WTC11 (cell line): Measurements from ENCODE around the gene HLCS. TPM values are rescaled to one million over a fixed set of nuclear protein-coding genes. Genes with fewer than 3 reads are reported as not detected.

Source experiments
- ATAC-seq: fragments of 200-7000 bp; cut with Tn5 transposase; 2 replicates; pipeline ENCODE4 v1.10.0; 2021; ENCODE audit warnings: mild to moderate bottlenecking, moderate library complexity
- CTCF ChIA-PET: fragments of 300-600 bp; sonication (Branson Sonifier 250); formaldehyde crosslinking; loops from one replicate; lab custom pipeline; 2021; ENCODE audit warnings: antibody characterized with exemption; lab: Charles Lee
- POLR2A ChIA-PET: fragments of 350-600 bp; sonication (Branson Sonifier 250); formaldehyde crosslinking; loops from one replicate; lab custom pipeline; 2021; ENCODE audit warnings: antibody characterized with exemption; lab: Charles Lee
- DNase-seq: peaks from one replicate; pipeline ENCODE4 v3.0.0; 2021; ENCODE audit warnings: low spot score
- H3K27ac Mint-ChIP-seq: 2 replicates; pipeline ENCODE4 v1.8.0; 2021; ENCODE audit warnings: mixed read lengths
- H3K27me3 Mint-ChIP-seq: 2 replicates; pipeline ENCODE4 v1.8.0; 2021; ENCODE audit warnings: low read depth, mild to moderate bottlenecking, moderate library complexity, mixed read lengths
- H3K36me3 Mint-ChIP-seq: 2 replicates; pipeline ENCODE4 v1.8.0; 2021; ENCODE audit warnings: mixed read lengths
- H3K4me1 Mint-ChIP-seq: 2 replicates; pipeline ENCODE4 v1.8.0; 2022; ENCODE audit warnings: mixed read lengths
- H3K4me3 Mint-ChIP-seq: 2 replicates; pipeline ENCODE4 v1.8.0; 2021; ENCODE audit warnings: mild to moderate bottlenecking, moderate library complexity, mixed read lengths
- H3K9me3 Mint-ChIP-seq: 2 replicates; pipeline ENCODE4 v1.8.0; 2021; ENCODE audit warnings: mixed read lengths
- ATF1 ChIP-seq: sonication (generic); formaldehyde crosslinking; IDR thresholded peaks from 2 replicates; pipeline ENCODE4 v1.8.1; 2023; ENCODE audit warnings: mild to moderate bottlenecking, moderate library complexity, missing genetic modification reagents
- ESRRA ChIP-seq: sonication (generic); formaldehyde crosslinking; IDR thresholded peaks from 2 replicates; pipeline ENCODE4 v1.8.1; 2022; ENCODE audit warnings: mild to moderate bottlenecking, missing genetic modification reagents, borderline replicate concordance
- GABPB1 ChIP-seq: sonication (generic); formaldehyde crosslinking; IDR thresholded peaks from 2 replicates; pipeline ENCODE4 v1.8.1; 2023; ENCODE audit warnings: mild to moderate bottlenecking, missing genetic modification reagents
- GRHL2 ChIP-seq: fragments of 250-450 bp; sonication (Bioruptor Pico); IDR thresholded peaks from 2 replicates; pipeline ENCODE4 v1.8.0; 2022; ENCODE audit warnings: mild to moderate bottlenecking, moderate library complexity; ENCODE audit not compliant: insufficient replicate concordance, severe bottlenecking
- MYBL2 ChIP-seq: sonication (generic); formaldehyde crosslinking; IDR thresholded peaks from 2 replicates; pipeline ENCODE4 v1.8.1; 2023; ENCODE audit warnings: mild to moderate bottlenecking, moderate library complexity, missing genetic modification reagents
- NR1H2 ChIP-seq: sonication (generic); formaldehyde crosslinking; IDR thresholded peaks from 2 replicates; pipeline ENCODE4 v1.9.0; 2021; ENCODE audit warnings: mild to moderate bottlenecking, moderate library complexity, missing genetic modification reagents
- OVOL2 ChIP-seq: fragments of 250-450 bp; sonication (Bioruptor Pico); IDR thresholded peaks from 2 replicates; pipeline ENCODE4 v1.9.0; 2021; ENCODE audit warnings: mild to moderate bottlenecking, borderline replicate concordance
- RELA ChIP-seq: sonication (generic); formaldehyde crosslinking; IDR thresholded peaks from 2 replicates; pipeline ENCODE4 v1.8.1; 2022; ENCODE audit warnings: missing genetic modification reagents, mild to moderate bottlenecking, borderline replicate concordance
- SMAD4 ChIP-seq: sonication (generic); formaldehyde crosslinking; IDR thresholded peaks from 2 replicates; pipeline ENCODE4 v1.8.0; 2022; ENCODE audit warnings: mild to moderate bottlenecking, missing genetic modification reagents
- TCF7 ChIP-seq: sonication (generic); formaldehyde crosslinking; IDR thresholded peaks from 2 replicates; pipeline ENCODE4 v1.8.0; 2022; ENCODE audit warnings: mild to moderate bottlenecking, low read depth, missing genetic modification reagents, moderate library complexity
- TEAD1 ChIP-seq: sonication (generic); formaldehyde crosslinking; IDR thresholded peaks from 2 replicates; pipeline ENCODE4 v1.8.0; 2022; ENCODE audit warnings: mild to moderate bottlenecking, missing genetic modification reagents
- ZBTB21 ChIP-seq: sonication (generic); formaldehyde crosslinking; IDR thresholded peaks from 2 replicates; pipeline ENCODE4 v1.8.1; 2023; ENCODE audit warnings: mild to moderate bottlenecking, missing genetic modification reagents, borderline replicate concordance
- total RNA-seq: library from RNA; stranded (reverse); gene quantifications from 3 replicates; pipeline ENCODE4 v1.2.3, GENCODE V29; 2021
- TF ChIP-seq, protein P1 (sequence below): sonication (generic); formaldehyde crosslinking; IDR thresholded peaks from 2 replicates; pipeline ENCODE4 v1.8.0; 2022; ENCODE audit warnings: mild to moderate bottlenecking, missing genetic modification reagents
- TF ChIP-seq, protein P2 (sequence below): fragments of 250-450 bp; sonication (Bioruptor Pico); IDR thresholded peaks from 2 replicates; pipeline ENCODE4 v2.1.2; 2022; ENCODE audit warnings: mild to moderate bottlenecking, moderate library complexity
- TF ChIP-seq, protein P3 (sequence below): sonication (generic); formaldehyde crosslinking; IDR thresholded peaks from 2 replicates; pipeline ENCODE4 v1.8.1; 2023; ENCODE audit warnings: mild to moderate bottlenecking, missing genetic modification reagents, borderline replicate concordance
- TF ChIP-seq, protein P4 (sequence below): fragments of 250-450 bp; sonication (Bioruptor Pico); IDR thresholded peaks from 2 replicates; pipeline ENCODE4 v1.9.0; 2021; ENCODE audit warnings: moderate library complexity, mild to moderate bottlenecking, inconsistent platforms, borderline replicate concordance
- TF ChIP-seq, protein P5 (sequence below): sonication (generic); formaldehyde crosslinking; IDR thresholded peaks from 2 replicates; pipeline ENCODE4 v1.8.1; 2022; ENCODE audit warnings: low read depth, missing genetic modification reagents, borderline replicate concordance
- TF ChIP-seq, protein P6 (sequence below): fragments of 250-450 bp; sonication (Bioruptor Pico); IDR thresholded peaks from 2 replicates; pipeline ENCODE4 v1.9.0; 2021; ENCODE audit warnings: mild to moderate bottlenecking
- TF ChIP-seq, protein P7 (sequence below): sonication (generic); formaldehyde crosslinking; IDR thresholded peaks from 2 replicates; pipeline ENCODE4 v1.8.0; 2022; ENCODE audit warnings: mild to moderate bottlenecking, missing genetic modification reagents

HLCS gene
- total RNA-seq, 1 experiment from 2014 or later, result 9.3 TPM

DNA sequence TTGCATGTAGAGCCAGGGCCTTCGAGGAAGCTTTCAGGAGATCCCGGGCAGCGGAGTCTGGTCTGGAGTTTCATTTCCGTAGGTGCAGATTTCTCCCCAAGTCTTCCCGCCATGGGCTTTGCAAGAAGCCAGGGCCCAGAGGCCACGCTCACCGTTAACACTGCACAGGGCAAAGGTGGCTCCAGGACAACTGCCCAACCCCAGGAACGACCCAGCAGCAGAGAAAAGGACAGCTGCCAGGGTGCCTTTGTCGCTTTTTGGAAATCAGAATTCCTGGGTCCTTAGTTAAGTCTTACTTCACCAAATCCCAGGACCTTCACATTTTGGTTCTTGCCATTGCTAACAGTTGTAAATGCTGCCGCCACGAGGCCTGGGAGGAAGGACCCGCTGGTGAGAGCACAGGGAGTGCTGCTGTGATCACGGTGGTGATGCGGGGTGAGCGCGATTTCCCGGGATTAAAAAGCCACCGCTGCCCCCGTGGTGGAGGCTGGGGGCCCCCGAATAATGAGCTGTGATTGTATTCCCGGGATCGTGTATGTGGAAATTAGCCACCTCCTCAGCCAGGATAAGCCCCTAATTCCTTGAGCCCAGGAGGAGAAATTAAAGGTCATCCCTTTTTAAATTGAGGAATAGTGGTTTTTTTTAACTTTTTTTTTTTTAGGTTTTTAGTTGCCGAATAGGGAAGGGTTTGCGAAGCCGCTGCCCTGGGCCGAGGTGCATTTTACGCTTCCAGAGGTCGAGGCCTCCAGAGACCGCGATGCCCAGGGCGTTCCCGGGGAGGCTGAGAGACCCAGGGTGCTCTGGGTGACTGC lies 259.3 kb downstream of the HLCS start (continued):
- TF ChIP-seq OVOL2 (CRISPR knock-in tag), result no peak
- no peak for TF ChIP-seq NR1H2 (CRISPR knock-in tag)
- TF ChIP-seq, protein P1, sequence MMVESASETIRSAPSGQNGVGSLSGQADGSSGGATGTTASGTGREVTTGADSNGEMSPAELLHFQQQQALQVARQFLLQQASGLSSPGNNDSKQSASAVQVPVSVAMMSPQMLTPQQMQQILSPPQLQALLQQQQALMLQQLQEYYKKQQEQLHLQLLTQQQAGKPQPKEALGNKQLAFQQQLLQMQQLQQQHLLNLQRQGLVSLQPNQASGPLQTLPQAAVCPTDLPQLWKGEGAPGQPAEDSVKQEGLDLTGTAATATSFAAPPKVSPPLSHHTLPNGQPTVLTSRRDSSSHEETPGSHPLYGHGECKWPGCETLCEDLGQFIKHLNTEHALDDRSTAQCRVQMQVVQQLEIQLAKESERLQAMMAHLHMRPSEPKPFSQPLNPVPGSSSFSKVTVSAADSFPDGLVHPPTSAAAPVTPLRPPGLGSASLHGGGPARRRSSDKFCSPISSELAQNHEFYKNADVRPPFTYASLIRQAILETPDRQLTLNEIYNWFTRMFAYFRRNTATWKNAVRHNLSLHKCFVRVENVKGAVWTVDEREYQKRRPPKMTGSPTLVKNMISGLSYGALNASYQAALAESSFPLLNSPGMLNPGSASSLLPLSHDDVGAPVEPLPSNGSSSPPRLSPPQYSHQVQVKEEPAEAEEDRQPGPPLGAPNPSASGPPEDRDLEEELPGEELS (CRISPR knock-in tag), result no peak
- TF ChIP-seq, protein P2, sequence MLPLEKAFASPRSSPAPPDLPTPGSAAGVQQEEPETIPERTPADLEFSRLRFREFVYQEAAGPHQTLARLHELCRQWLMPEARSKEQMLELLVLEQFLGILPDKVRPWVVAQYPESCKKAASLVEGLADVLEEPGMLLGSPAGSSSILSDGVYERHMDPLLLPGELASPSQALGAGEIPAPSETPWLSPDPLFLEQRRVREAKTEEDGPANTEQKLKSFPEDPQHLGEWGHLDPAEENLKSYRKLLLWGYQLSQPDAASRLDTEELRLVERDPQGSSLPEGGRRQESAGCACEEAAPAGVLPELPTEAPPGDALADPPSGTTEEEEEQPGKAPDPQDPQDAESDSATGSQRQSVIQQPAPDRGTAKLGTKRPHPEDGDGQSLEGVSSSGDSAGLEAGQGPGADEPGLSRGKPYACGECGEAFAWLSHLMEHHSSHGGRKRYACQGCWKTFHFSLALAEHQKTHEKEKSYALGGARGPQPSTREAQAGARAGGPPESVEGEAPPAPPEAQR, result no peak
- no peak for TF ChIP-seq GRHL2 (CRISPR knock-in tag)
- no peak for TF ChIP-seq TEAD1

DNA sequence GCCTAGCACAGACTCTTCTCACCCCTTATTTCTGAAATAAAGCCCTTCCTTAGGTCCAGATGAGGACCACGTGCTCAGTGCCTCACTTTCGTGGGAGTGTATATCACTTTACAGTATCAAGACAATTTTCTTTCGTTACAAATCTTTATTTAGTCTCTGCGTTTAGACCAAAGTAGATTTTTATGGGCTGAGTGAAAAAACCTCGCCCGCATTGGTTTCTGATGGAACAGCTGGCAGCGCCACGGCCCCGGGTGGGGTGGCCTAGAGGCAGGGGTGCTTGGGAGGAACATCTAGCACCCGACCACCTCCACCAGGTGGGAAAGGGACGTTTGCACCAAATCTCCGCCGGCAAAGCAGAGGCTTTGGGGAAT lies 260.0 kb downstream of the HLCS start:
- Mint-ChIP-seq H3K9me3 (no peaks in the 10 kb centered on the region), H3K27ac (no peak overlapping the region), H3K4me1 (peaks cover 71% of the 10 kb centered on the region), H3K27me3 (peaks cover 100% of the 10 kb centered on the region), H3K36me3 (no peaks in the 10 kb centered on the region), H3K4me3 (peak overlapping the region; percentile 58)
- POLR2A ChIA-PET, result no interaction called here
- ATAC-seq (no peak), DNase-seq (no peak)
- CTCF ChIA-PET, result interaction anchor here (0.5 to 1.9 kb wide), 11 partner anchors 10 to 379 kb away, joined by 3 to 8 read pairs (median 4); no protein-coding TSS in a partner anchor
- no peak for TF ChIP-seq ATF1 (CRISPR knock-in tag)
- TF ChIP-seq, protein P3, sequence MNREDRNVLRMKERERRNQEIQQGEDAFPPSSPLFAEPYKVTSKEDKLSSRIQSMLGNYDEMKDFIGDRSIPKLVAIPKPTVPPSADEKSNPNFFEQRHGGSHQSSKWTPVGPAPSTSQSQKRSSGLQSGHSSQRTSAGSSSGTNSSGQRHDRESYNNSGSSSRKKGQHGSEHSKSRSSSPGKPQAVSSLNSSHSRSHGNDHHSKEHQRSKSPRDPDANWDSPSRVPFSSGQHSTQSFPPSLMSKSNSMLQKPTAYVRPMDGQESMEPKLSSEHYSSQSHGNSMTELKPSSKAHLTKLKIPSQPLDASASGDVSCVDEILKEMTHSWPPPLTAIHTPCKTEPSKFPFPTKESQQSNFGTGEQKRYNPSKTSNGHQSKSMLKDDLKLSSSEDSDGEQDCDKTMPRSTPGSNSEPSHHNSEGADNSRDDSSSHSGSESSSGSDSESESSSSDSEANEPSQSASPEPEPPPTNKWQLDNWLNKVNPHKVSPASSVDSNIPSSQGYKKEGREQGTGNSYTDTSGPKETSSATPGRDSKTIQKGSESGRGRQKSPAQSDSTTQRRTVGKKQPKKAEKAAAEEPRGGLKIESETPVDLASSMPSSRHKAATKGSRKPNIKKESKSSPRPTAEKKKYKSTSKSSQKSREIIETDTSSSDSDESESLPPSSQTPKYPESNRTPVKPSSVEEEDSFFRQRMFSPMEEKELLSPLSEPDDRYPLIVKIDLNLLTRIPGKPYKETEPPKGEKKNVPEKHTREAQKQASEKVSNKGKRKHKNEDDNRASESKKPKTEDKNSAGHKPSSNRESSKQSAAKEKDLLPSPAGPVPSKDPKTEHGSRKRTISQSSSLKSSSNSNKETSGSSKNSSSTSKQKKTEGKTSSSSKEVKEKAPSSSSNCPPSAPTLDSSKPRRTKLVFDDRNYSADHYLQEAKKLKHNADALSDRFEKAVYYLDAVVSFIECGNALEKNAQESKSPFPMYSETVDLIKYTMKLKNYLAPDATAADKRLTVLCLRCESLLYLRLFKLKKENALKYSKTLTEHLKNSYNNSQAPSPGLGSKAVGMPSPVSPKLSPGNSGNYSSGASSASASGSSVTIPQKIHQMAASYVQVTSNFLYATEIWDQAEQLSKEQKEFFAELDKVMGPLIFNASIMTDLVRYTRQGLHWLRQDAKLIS (CRISPR knock-in tag), result no peak
- TF ChIP-seq, protein P4, sequence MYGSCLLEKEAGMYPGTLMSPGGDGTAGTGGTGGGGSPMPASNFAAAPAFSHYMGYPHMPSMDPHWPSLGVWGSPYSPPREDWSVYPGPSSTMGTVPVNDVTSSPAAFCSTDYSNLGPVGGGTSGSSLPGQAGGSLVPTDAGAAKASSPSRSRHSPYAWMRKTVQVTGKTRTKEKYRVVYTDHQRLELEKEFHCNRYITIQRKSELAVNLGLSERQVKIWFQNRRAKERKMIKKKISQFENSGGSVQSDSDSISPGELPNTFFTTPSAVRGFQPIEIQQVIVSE, result no peak
- no peak for TF ChIP-seq TCF7 (CRISPR knock-in tag)
- TF ChIP-seq TEAD1, result no peak
- TF ChIP-seq, protein P5, sequence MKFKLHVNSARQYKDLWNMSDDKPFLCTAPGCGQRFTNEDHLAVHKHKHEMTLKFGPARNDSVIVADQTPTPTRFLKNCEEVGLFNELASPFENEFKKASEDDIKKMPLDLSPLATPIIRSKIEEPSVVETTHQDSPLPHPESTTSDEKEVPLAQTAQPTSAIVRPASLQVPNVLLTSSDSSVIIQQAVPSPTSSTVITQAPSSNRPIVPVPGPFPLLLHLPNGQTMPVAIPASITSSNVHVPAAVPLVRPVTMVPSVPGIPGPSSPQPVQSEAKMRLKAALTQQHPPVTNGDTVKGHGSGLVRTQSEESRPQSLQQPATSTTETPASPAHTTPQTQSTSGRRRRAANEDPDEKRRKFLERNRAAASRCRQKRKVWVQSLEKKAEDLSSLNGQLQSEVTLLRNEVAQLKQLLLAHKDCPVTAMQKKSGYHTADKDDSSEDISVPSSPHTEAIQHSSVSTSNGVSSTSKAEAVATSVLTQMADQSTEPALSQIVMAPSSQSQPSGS, result no peak
- TF ChIP-seq SMAD4 (CRISPR knock-in tag), result no peak
- no peak for TF ChIP-seq MYBL2 (CRISPR knock-in tag)
- no peak for TF ChIP-seq GABPB1
- TF ChIP-seq, protein P6, sequence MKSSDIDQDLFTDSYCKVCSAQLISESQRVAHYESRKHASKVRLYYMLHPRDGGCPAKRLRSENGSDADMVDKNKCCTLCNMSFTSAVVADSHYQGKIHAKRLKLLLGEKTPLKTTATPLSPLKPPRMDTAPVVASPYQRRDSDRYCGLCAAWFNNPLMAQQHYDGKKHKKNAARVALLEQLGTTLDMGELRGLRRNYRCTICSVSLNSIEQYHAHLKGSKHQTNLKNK (CRISPR knock-in tag), result no peak
- TF ChIP-seq RELA (CRISPR knock-in tag), result no peak
- TF ChIP-seq, protein P7, sequence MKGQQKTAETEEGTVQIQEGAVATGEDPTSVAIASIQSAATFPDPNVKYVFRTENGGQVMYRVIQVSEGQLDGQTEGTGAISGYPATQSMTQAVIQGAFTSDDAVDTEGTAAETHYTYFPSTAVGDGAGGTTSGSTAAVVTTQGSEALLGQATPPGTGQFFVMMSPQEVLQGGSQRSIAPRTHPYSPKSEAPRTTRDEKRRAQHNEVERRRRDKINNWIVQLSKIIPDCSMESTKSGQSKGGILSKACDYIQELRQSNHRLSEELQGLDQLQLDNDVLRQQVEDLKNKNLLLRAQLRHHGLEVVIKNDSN (CRISPR knock-in tag), result no peak
- no peak for TF ChIP-seq ZBTB21 (CRISPR knock-in tag)
- no peak for TF ChIP-seq ESRRA
- TF ChIP-seq, all 79 proteins: peak for 0
